H1 (cell line): ENCODE measurements around the gene F11R. TPM values are rescaled to one million over a fixed set of nuclear protein-coding genes. Genes with fewer than 3 reads are reported as not detected.

Source experiments
- CTCF ChIA-PET: fragments of 300-600 bp; sonication (Branson Sonifier 250); formaldehyde crosslinking; loops from one replicate; lab custom pipeline; 2021; ENCODE audit not compliant: partially characterized antibody; lab: Charles Lee
- POLR2A ChIA-PET: fragments of 300-600 bp; sonication (Branson Sonifier 250); formaldehyde crosslinking; loops from one replicate; lab custom pipeline; 2021; ENCODE audit warnings: inconsistent platforms; ENCODE audit not compliant: partially characterized antibody; lab: Charles Lee
- DNase-seq, 2 experiments: peaks; one replicate each; pipeline versions ENCODE4 v3.0.0 to v3.0.0-alpha.2; 2010 to 2022; ENCODE audit warnings: low spot score in 2 of 2, low read depth in 1 of 2, mixed read lengths in 1 of 2
- FAIRE-seq: peaks from 2 replicates; lab custom pipeline; 2011; peaks lifted over from hg19 to GRCh38; lab: Jason Lieb, UNC
- H2AFZ ChIP-seq: 2 replicates; pipeline ENCODE4 v1.8.1; 2012; ENCODE audit warnings: low read length, inconsistent platforms
- H2AK5ac ChIP-seq: 2 replicates; pipeline ENCODE4 v1.6.1; 2013; ENCODE audit warnings: low read depth, low read length
- H2BK120ac ChIP-seq: replicated peaks from 2 replicates; pipeline ENCODE3; 2013; ENCODE audit warnings: low read depth, low read length, inconsistent platforms
- H2BK12ac ChIP-seq: 2 replicates; pipeline ENCODE4 v1.6.1; 2013; ENCODE audit warnings: low read depth, low read length
- H2BK15ac ChIP-seq: 2 replicates; pipeline ENCODE4 v1.6.1; 2013; ENCODE audit warnings: low read length
- H2BK20ac ChIP-seq: 2 replicates; pipeline ENCODE4 v1.6.1; 2013; ENCODE audit warnings: low read length
- H2BK5ac ChIP-seq: 2 replicates; pipeline ENCODE4 v1.6.1; 2013; ENCODE audit warnings: low read depth, low read length
- H3K14ac ChIP-seq: 2 replicates; pipeline ENCODE4 v1.6.1; 2013; ENCODE audit warnings: inconsistent platforms; ENCODE audit not compliant: insufficient read length
- H3K18ac ChIP-seq: 2 replicates; pipeline ENCODE4 v1.6.1; 2013; ENCODE audit warnings: low read length; ENCODE audit errors: extremely low read depth
- H3K23ac ChIP-seq: 2 replicates; pipeline ENCODE4 v1.6.1; 2013; ENCODE audit warnings: inconsistent platforms; ENCODE audit not compliant: insufficient read length
- H3K23me2 ChIP-seq: 2 replicates; pipeline ENCODE4 v1.6.1; 2013; ENCODE audit warnings: low read depth, low read length
- H3K27ac ChIP-seq: 2 replicates; pipeline ENCODE4 v1.6.1; 2011; ENCODE audit warnings: low read depth, low read length, inconsistent platforms
- H3K27me3 ChIP-seq, 4 experiments: replicated peaks in 1 of 4; 1 replicate in 1 of 4; 2 replicates in 3 of 4; pipeline versions ENCODE4 v1.6.1 to v1.8.1; 2011 to 2013; ENCODE audit warnings: low read length in 3 of 4, mild to moderate bottlenecking in 3 of 4, inconsistent platforms in 2 of 4, mixed read lengths in 2 of 4, moderate library complexity in 1 of 4; ENCODE audit not compliant: control insufficient read depth in 3 of 4, insufficient read depth in 3 of 4; ENCODE audit errors: extremely low read depth in 1 of 4
- H3K36me3 ChIP-seq, 4 experiments: 2 replicates each; pipeline versions ENCODE4 v1.6.1 to v1.8.1; 2011 to 2013; ENCODE audit warnings: mild to moderate bottlenecking in 4 of 4, low read length in 3 of 4, moderate library complexity in 2 of 4, control low read depth in 1 of 4, inconsistent platforms in 1 of 4; ENCODE audit not compliant: insufficient read depth in 4 of 4, control insufficient read depth in 2 of 4
- H3K4ac ChIP-seq: replicated peaks from 2 replicates; pipeline ENCODE3; 2013; ENCODE audit warnings: low read length, low read depth, mixed read lengths, inconsistent platforms; ENCODE audit not compliant: insufficient read length
- H3K4me1 ChIP-seq, 4 experiments: replicated peaks in 1 of 4; 1 replicate in 1 of 4; 2 replicates in 3 of 4; pipeline versions ENCODE4 v1.6.1 to v1.8.1; 2011 to 2013; ENCODE audit warnings: low read length in 3 of 4, inconsistent platforms in 2 of 4, mixed read lengths in 1 of 4; ENCODE audit not compliant: insufficient read depth in 4 of 4, control insufficient read depth in 3 of 4
- H3K4me2 ChIP-seq, 2 experiments: 2 replicates each; pipeline versions ENCODE4 v1.6.1 to v1.8.1; 2011 to 2013; ENCODE audit warnings: low read depth in 2 of 2, low read length in 2 of 2, control low read depth in 1 of 2, inconsistent platforms in 1 of 2, mild to moderate bottlenecking in 1 of 2; ENCODE audit not compliant: insufficient read depth in 1 of 2
- H3K4me3 ChIP-seq, 4 experiments: fragments of 200-600, 300-600 bp in 1 of 4; sonication (generic), shearing (Covaris generic), sonication (Bioruptor Twin) in 1 of 4; 2 replicates each; pipeline versions ENCODE4 v1.5.1 to v1.8.1; 2011 to 2016; ENCODE audit warnings: low read length in 4 of 4, low read depth in 3 of 4, control low read depth in 2 of 4, inconsistent platforms in 2 of 4, mild to moderate bottlenecking in 2 of 4, mixed read lengths in 1 of 4, moderate library complexity in 1 of 4; ENCODE audit not compliant: insufficient read depth in 2 of 4; ENCODE audit errors: extremely low read depth in 1 of 4
- H3K56ac ChIP-seq: replicated peaks from 2 replicates; pipeline ENCODE3; 2013; ENCODE audit warnings: low read depth, mild to moderate bottlenecking, mixed read lengths, low read length, inconsistent platforms; ENCODE audit not compliant: insufficient read length
- H3K79me1 ChIP-seq: 2 replicates; pipeline ENCODE4 v1.6.1; 2013; ENCODE audit warnings: low read depth, low read length, control low read depth
- H3K79me2 ChIP-seq, 2 experiments: 2 replicates each; pipeline versions ENCODE4 v1.6.1 to v1.8.1; 2012 to 2013; ENCODE audit warnings: low read length in 2 of 2, mild to moderate bottlenecking in 2 of 2, inconsistent platforms in 1 of 2; ENCODE audit not compliant: insufficient read depth in 2 of 2, control insufficient read depth in 1 of 2
- H3K9ac ChIP-seq, 4 experiments: replicated peaks in 1 of 4; 1 replicate in 1 of 4; 2 replicates in 3 of 4; pipeline versions ENCODE4 v1.6.1 to v1.8.1; 2011 to 2013; ENCODE audit warnings: low read depth in 3 of 4, low read length in 3 of 4, control low read depth in 2 of 4, mild to moderate bottlenecking in 2 of 4, moderate library complexity in 2 of 4, inconsistent platforms in 1 of 4; ENCODE audit errors: extremely low read depth in 1 of 4
- H3K9me3 ChIP-seq, 2 experiments: 2 replicates each; pipeline versions ENCODE4 v1.6.1 to v1.8.1; 2012 to 2013; ENCODE audit warnings: mild to moderate bottlenecking in 2 of 2, moderate library complexity in 2 of 2, control low read depth in 1 of 2, inconsistent platforms in 1 of 2, low read depth in 1 of 2, low read length in 1 of 2, mixed read lengths in 1 of 2; ENCODE audit not compliant: insufficient read depth in 2 of 2
- H4K20me1 ChIP-seq, 2 experiments: replicated peaks in 1 of 2; 2 replicates each; pipeline versions ENCODE3 to v1.8.1; 2011 to 2013; ENCODE audit warnings: inconsistent platforms in 2 of 2, low read length in 2 of 2, mild to moderate bottlenecking in 1 of 2; ENCODE audit not compliant: insufficient read depth in 2 of 2, control insufficient read depth in 1 of 2
- H4K5ac ChIP-seq: 2 replicates; pipeline ENCODE4 v1.6.1; 2013; ENCODE audit warnings: low read length, low read depth, mixed read lengths, inconsistent platforms; ENCODE audit not compliant: insufficient read length
- H4K8ac ChIP-seq: 2 replicates; pipeline ENCODE4 v1.8.0; 2013; ENCODE audit warnings: mild to moderate bottlenecking, moderate library complexity, low read length, inconsistent platforms; ENCODE audit not compliant: insufficient read depth; ENCODE audit errors: extremely low read depth
- H4K91ac ChIP-seq: replicated peaks from 2 replicates; pipeline ENCODE3; 2013; ENCODE audit warnings: low read length, mixed read lengths, inconsistent platforms; ENCODE audit not compliant: insufficient read length
- CEBPB ChIP-seq: IDR thresholded peaks from 2 replicates; pipeline ENCODE4 v1.6.1; 2012; ENCODE audit warnings: low read depth, low read length
- EGR1 ChIP-seq: IDR thresholded peaks from 2 replicates; pipeline ENCODE4 v1.6.1; 2011; ENCODE audit warnings: low read depth, low read length, borderline replicate concordance
- HDAC2 ChIP-seq, 2 experiments: fragments of 300-600 bp in 1 of 2; sonication (generic) in 1 of 2; IDR thresholded peaks; 2 replicates each; pipeline ENCODE4 v1.6.1; 2011 to 2012; ENCODE audit warnings: low read depth in 2 of 2, low read length in 2 of 2, mild to moderate bottlenecking in 2 of 2, moderate library complexity in 2 of 2, borderline replicate concordance in 1 of 2, inconsistent platforms in 1 of 2
- NRF1 ChIP-seq: IDR thresholded peaks from 2 replicates; pipeline ENCODE4 v1.6.1; 2011; ENCODE audit warnings: mild to moderate bottlenecking, low read depth, low read length, improper control_type of control experiment
- SIN3A ChIP-seq, 2 experiments: IDR thresholded peaks in 1 of 2; conservative IDR thresholded peaks in 1 of 2; 2 replicates each; pipeline ENCODE4 v1.6.1; 2011 to 2012; ENCODE audit warnings: low read length in 2 of 2, improper control_type of control experiment in 1 of 2, low read depth in 1 of 2, mild to moderate bottlenecking in 1 of 2
- SP4 ChIP-seq: IDR thresholded peaks from 2 replicates; pipeline ENCODE4 v1.6.1; 2012; ENCODE audit warnings: low read length, inconsistent platforms
- TCF12 ChIP-seq: IDR thresholded peaks from 2 replicates; pipeline ENCODE4 v1.6.1; 2011; ENCODE audit warnings: low read depth, mild to moderate bottlenecking, low read length
- WGBS, 2 experiments: shearing (Covaris generic) in 1 of 2; methylation state at CpG; one replicate each; pipeline versions ENCODE4 v1.1.6 to v1.1.7; 2013 to 2015; ENCODE audit warnings: low lambda C conversion rate in 2 of 2, mixed read lengths in 2 of 2, inconsistent platforms in 1 of 2, low coverage in 1 of 2, missing lambda C conversion rate in 1 of 2; ENCODE audit not compliant: insufficient replicate concordance in 2 of 2, insufficient coverage in 1 of 2, insufficient read length in 1 of 2; ENCODE audit errors: extremely low coverage in 1 of 2, missing lambda C conversion rate in 1 of 2; 5-methylcytosine and 5-hydroxymethylcytosine counted together
- polyA plus RNA-seq, 7 experiments: library from polyadenylated mRNA; depleted of rRNA in 3 of 7; stranded (reverse) in 5 of 7; unstranded in 2 of 7; fragments of >200 nt in 5 of 7; fragments of 200-250 nt in 2 of 7; gene quantifications; 1 replicate in 5 of 7; 2 replicates in 1 of 7; 4 replicates in 1 of 7; pipeline versions ENCODE4 v1.2.1 to v1.2.3, GENCODE V29; 2011 to 2013; ENCODE audit warnings: missing spikeins in 2 of 7, mixed read lengths in 2 of 7
- total RNA-seq: library from RNA; stranded (reverse); fragmentation: NEBNext Ultra II Directional; extraction: Animal tissue kit (Norgen Biotek cat#: 25700); gene quantifications from 2 replicates; pipeline ENCODE4 v1.2.1, GENCODE V29; 2021
- TF ChIP-seq, protein P1 (sequence below): IDR thresholded peaks from 2 replicates; pipeline ENCODE4 v1.6.1; 2012; ENCODE audit warnings: inconsistent platforms
- TF ChIP-seq, protein P2 (sequence below): IDR thresholded peaks from 2 replicates; pipeline ENCODE4 v1.6.1; 2011; ENCODE audit warnings: low read depth, mild to moderate bottlenecking, low read length; ENCODE audit not compliant: insufficient read depth

F11R gene
- total and polyA plus RNA-seq, 2 of the 8 experiments (the other 6 are each of a cell fraction or from before 2014, with no cell fraction given) = 159 to 200 TPM

DNA sequence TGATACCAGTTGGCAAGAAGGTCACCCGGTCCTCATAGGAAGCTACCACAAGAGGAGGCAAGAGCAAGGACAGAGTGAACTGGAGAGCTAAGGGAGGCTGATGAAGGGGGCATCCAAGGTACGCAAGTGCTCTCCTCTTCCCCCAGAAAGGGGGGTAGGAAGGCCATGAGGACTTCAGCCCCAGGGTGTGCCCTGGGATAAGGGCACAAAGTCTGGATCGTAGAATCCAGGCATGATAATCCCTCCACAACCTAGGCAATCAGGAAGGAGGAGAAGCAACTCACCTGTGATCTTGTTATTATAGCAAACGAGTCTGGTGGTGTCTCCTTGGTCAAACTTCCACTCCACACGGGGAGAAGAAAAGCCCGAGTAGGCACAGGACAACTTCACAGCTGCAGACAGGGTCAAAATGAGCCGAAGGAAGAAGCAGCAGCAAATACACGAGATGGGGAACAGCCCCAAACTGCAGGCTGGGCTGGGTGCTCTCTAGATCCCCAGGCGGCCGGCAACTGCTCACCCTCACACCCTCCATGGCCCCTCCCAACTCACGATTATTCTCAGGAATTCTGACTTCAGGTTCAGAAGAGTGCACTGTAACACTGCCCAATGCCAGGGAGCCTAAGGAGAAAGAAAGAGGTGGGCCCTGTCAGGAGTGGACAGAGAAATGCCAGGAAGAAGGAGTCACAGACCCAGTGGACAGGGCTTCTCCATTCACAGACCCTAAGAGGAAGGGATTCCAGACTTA, 20.0 kb downstream of the F11R start:
- H2BK20ac ChIP-seq = no peak overlapping the region
- H3K9me3 ChIP-seq = no peaks in the 10 kb centered on the region
- no peak overlapping the region for H3K56ac ChIP-seq
- H2BK5ac ChIP-seq = no peak overlapping the region; the same call in 1 of the 2 replicates
- H2AFZ ChIP-seq = no peak overlapping the region
- H4K91ac ChIP-seq = no peak overlapping the region
- ChIA-PET POLR2A (interaction anchor here (1.2 to 1.8 kb wide), 4 partner anchors 20 to 176 kb away, joined by 3 to 5 read pairs (median 4); partner anchors contain the start of genes DEDD, F11R and ITLN2), CTCF (interaction anchor here (0.6 to 5.1 kb wide), 8 partner anchors 10 to 166 kb away, joined by 3 to 58 read pairs (median 5); partner anchors contain the start of genes F11R and USF1)
- H3K14ac ChIP-seq = no peak overlapping the region
- FAIRE-seq (no peak), DNase-seq (no peak)
- no peak overlapping the region for H2BK120ac ChIP-seq
- peaks cover 0 to 3% (median 0%) of the 10 kb centered on the region in 4 experiments; a peak in 2 of 7 replicates for H3K4me1 ChIP-seq
- no peak overlapping the region for H3K4me2 ChIP-seq
- H2BK15ac ChIP-seq = no peak overlapping the region
- peaks cover 33 to 54% (median 38%) of the 10 kb centered on the region in 4 experiments for H3K36me3 ChIP-seq
- no peak overlapping the region for H3K9ac ChIP-seq
- TF ChIP-seq, protein P1, sequence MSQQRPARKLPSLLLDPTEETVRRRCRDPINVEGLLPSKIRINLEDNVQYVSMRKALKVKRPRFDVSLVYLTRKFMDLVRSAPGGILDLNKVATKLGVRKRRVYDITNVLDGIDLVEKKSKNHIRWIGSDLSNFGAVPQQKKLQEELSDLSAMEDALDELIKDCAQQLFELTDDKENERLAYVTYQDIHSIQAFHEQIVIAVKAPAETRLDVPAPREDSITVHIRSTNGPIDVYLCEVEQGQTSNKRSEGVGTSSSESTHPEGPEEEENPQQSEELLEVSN = no peak
- TF ChIP-seq CEBPB (no peak), EGR1 (no peak), SP4 (no peak), HDAC2 (IDR thresholded peaks at IDR 0.05; ENCODE audit: borderline replicate concordance in 1 of 2, low read depth in 2 of 2, low read length in 2 of 2) (no peak), SIN3A (conservative IDR thresholded peaks at IDR 0.05 in 1 of 2, IDR thresholded peaks at IDR 0.05 in 1 of 2; ENCODE audit: low read depth in 1 of 2, low read length in 2 of 2) (no peak), NRF1 (no peak), TCF12 (no peak)
- TF ChIP-seq, protein P2, sequence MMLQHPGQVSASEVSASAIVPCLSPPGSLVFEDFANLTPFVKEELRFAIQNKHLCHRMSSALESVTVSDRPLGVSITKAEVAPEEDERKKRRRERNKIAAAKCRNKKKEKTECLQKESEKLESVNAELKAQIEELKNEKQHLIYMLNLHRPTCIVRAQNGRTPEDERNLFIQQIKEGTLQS = no peak
- H4K5ac ChIP-seq = no peak overlapping the region
- WGBS, 2 experiments = 87% methylated on average over 10 of the region's 11 CpGs; no CpG with 5 or more reads in 1 of the 2 experiments
- no peak overlapping the region for H3K23ac ChIP-seq
- H4K20me1 ChIP-seq = peaks cover 2 to 18% of the 10 kb centered on the region in 2 experiments
- H3K27ac ChIP-seq = no peak overlapping the region
- H3K4ac ChIP-seq = no peak overlapping the region
- no peak overlapping the region for H2BK12ac ChIP-seq
- no peak overlapping the region for H3K18ac ChIP-seq
- no peak overlapping the region for H2AK5ac ChIP-seq
- no peak overlapping the region for H4K8ac ChIP-seq
- no peak overlapping the region for H3K4me3 ChIP-seq
- H3K27me3 ChIP-seq = no peaks in the 10 kb centered on the region
- no peaks in the 10 kb centered on the region for H3K23me2 ChIP-seq
- H3K79me1 ChIP-seq = peaks cover 8% of the 10 kb centered on the region
- peaks cover 0 to 39% of the 10 kb centered on the region in 2 experiments; a peak in 3 of 4 replicates for H3K79me2 ChIP-seq
